MM.1S (cell line): ENCODE results near the gene OXSR1.
A peak's percentile ranks its signal among the peaks of the same experiment; 100 is the strongest.

Experiments
- DNase-seq: peaks from one replicate; pipeline ENCODE4 v3.0.0-alpha.2; 2015
- H2AFZ ChIP-seq: fragments of 300-600 bp; sonication (generic); 2 replicates; pipeline ENCODE4 v1.6.0; 2016; ENCODE audit warnings: antibody characterized with exemption, low read length
- H3F3A ChIP-seq: fragments of 300-600 bp; sonication (generic); 2 replicates; pipeline ENCODE4 v1.6.1; 2016; ENCODE audit warnings: mild to moderate bottlenecking, antibody characterized with exemption, low read length, moderate library complexity, mixed read lengths; ENCODE audit not compliant: insufficient read depth
- H3K27ac ChIP-seq: fragments of 300-600 bp; sonication (generic); 2 replicates; pipeline ENCODE4 v1.5.1; 2016; ENCODE audit warnings: mild to moderate bottlenecking, low read length
- H3K27me3 ChIP-seq: fragments of 300-600 bp; sonication (generic); replicated peaks from 2 replicates; pipeline ENCODE4 v1.6.0; 2016; ENCODE audit warnings: low read length; ENCODE audit not compliant: insufficient read depth
- H3K36me3 ChIP-seq: fragments of 300-600 bp; sonication (generic); replicated peaks from 2 replicates; pipeline ENCODE4 v1.6.1; 2016; ENCODE audit warnings: mild to moderate bottlenecking, low read length, mixed read lengths; ENCODE audit not compliant: insufficient read depth
- H3K4me1 ChIP-seq: fragments of 300-600 bp; sonication (generic); 2 replicates; pipeline ENCODE4 v1.6.1; 2016; ENCODE audit warnings: low read length, mixed read lengths
- H3K4me2 ChIP-seq: fragments of 300-600 bp; sonication (generic); 2 replicates; pipeline ENCODE4 v1.6.0; 2016; ENCODE audit warnings: low read depth, low read length
- H3K4me3 ChIP-seq: fragments of 300-600 bp; sonication (generic); 2 replicates; pipeline ENCODE4 v1.5.1; 2016; ENCODE audit warnings: low read length, mixed read lengths
- H3K79me2 ChIP-seq: fragments of 300-600 bp; sonication (generic); 2 replicates; pipeline ENCODE4 v1.6.1; 2016; ENCODE audit warnings: mixed run types, low read length, mixed read lengths
- H3K9ac ChIP-seq: fragments of 300-600 bp; sonication (generic); 2 replicates; pipeline ENCODE4 v1.6.1; 2016; ENCODE audit warnings: low read length, mixed read lengths
- H3K9me2 ChIP-seq: fragments of 300-600 bp; sonication (generic); replicated peaks from 2 replicates; pipeline ENCODE4 v1.6.1; 2016; ENCODE audit warnings: mild to moderate bottlenecking, low read length, mixed read lengths; ENCODE audit not compliant: insufficient read depth
- H3K9me3 ChIP-seq: fragments of 300-600 bp; sonication (generic); replicated peaks from 2 replicates; pipeline ENCODE4 v1.6.1; 2016; ENCODE audit warnings: mild to moderate bottlenecking, low read length, mixed read lengths; ENCODE audit not compliant: insufficient read depth
- H4K20me1 ChIP-seq: fragments of 300-600 bp; sonication (generic); 2 replicates; pipeline ENCODE4 v1.6.1; 2016; ENCODE audit warnings: mild to moderate bottlenecking, low read length, moderate library complexity, mixed read lengths; ENCODE audit not compliant: insufficient read depth
- CTCF ChIP-seq: fragments of 300-600 bp; sonication (generic); IDR thresholded peaks from 2 replicates; pipeline ENCODE4 v1.5.1; 2016; ENCODE audit warnings: antibody characterized with exemption, low read length, mixed read lengths
- EZH2 ChIP-seq: fragments of 300-600 bp; sonication (generic); optimal IDR thresholded peaks from 2 replicates; pipeline ENCODE3; 2017; ENCODE audit warnings: low read depth, mild to moderate bottlenecking, antibody characterized with exemption, low read length, mixed read lengths
- EZH2phosphoT487 ChIP-seq: fragments of 300-600 bp; sonication (generic); IDR thresholded peaks from 2 replicates; pipeline ENCODE4 v1.6.1; 2018; ENCODE audit warnings: antibody characterized with exemption, low read length

The OXSR1 gene

GRCh38 chr3:38163841-38164642 lies 1.3 kb upstream of the OXSR1 start:
- no peaks in the 10 kb centered on the region for H3K36me3 ChIP-seq
- no peak for DNase-seq
- no peaks in the 10 kb centered on the region for H4K20me1 ChIP-seq
- peak overlapping the region; percentile 51 for H2AFZ ChIP-seq
- peaks cover 35% of the 10 kb centered on the region for H3K79me2 ChIP-seq
- no peaks in the 10 kb centered on the region for H3K27me3 ChIP-seq
- peaks cover 6% of the 10 kb centered on the region for H3F3A ChIP-seq
- H3K4me2 ChIP-seq = peak overlapping the region; percentile 39
- H3K4me3 ChIP-seq = peak overlapping the region; percentile 87
- H3K9me2 ChIP-seq = no peaks in the 10 kb centered on the region
- peak overlapping the region; percentile 91 for H3K9ac ChIP-seq
- H3K27ac ChIP-seq = peak overlapping the region; percentile 91; the same call in 1 of the 2 replicates
- TF ChIP-seq EZH2 (no peak), EZH2phosphoT487 (no peak), CTCF (no peak)
- H3K9me3 ChIP-seq = no peaks in the 10 kb centered on the region
- H3K4me1 ChIP-seq = no peaks in the 10 kb centered on the region

DNA sequence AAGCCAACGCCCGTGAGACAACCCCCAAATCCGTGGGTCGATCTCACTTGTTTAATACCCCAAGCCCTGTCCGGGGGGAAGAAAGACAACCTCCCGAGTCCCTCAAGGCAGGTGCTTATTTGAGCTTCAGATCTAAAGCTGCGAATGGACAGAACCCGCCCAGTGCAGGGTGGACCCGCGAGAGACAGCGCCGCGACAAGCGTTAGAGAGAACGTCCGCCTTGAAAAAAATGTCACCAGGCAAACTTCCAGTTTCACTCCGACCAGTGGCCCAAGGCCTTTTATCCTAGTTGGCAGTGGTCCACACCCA lies 740 bp upstream of the OXSR1 start:
- H3K4me1 ChIP-seq = no peaks in the 10 kb centered on the region
- TF ChIP-seq EZH2 (no peak), EZH2phosphoT487 (no peak)
- no peaks in the 10 kb centered on the region for H4K20me1 ChIP-seq
- H3K9me3 ChIP-seq = no peaks in the 10 kb centered on the region
- peak overlapping the region; percentile 51 for H2AFZ ChIP-seq
- peaks cover 41% of the 10 kb centered on the region for H3K79me2 ChIP-seq
- H3F3A ChIP-seq = peaks cover 6% of the 10 kb centered on the region
- H3K27me3 ChIP-seq = no peaks in the 10 kb centered on the region
- H3K36me3 ChIP-seq = no peaks in the 10 kb centered on the region
- H3K27ac ChIP-seq = peak overlapping the region; percentile 91; the same call in 1 of the 2 replicates
- H3K4me3 ChIP-seq = peak overlapping the region; percentile 87
- no peaks in the 10 kb centered on the region for H3K9me2 ChIP-seq
- H3K4me2 ChIP-seq = peak overlapping the region; percentile 39
- peak overlapping the region; percentile 91 for H3K9ac ChIP-seq
- no peak for DNase-seq

DNA sequence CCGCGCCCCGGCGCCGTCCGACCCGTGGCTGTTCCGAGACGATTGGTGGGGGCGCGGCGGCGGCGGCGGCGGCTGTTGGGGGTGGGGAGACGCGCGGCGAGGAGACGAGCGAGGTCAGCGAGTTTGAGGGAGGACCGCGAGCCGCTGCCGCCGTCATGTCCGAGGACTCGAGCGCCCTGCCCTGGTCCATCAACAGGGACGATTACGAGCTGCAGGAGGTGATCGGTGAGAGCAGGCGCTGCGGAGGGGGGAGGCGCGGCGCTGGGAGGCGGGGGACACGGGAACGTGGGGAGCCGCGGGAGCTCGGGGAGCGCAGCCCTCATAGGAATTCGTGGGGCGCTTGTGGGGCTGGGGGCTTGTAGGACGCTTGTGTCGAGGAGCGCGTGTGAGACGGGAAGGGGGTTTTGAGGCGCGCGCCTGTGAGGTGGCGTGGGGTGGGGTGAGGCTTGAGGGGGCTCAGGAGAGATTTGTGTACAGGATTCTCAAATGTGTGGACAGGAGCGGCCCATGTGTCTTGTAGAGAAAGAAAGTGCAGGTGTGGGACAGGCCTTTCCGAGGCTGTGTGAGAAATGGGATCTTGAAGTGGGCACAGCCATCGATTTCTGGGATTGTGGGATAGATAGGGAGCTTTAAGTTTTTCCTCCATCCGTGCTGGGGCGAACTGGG lies 518 bp downstream of the OXSR1 start:
- H3K9me3 ChIP-seq = no peaks in the 10 kb centered on the region
- H3K9me2 ChIP-seq = no peaks in the 10 kb centered on the region
- TF ChIP-seq CTCF = no peak
- no peak for TF ChIP-seq EZH2
- TF ChIP-seq EZH2phosphoT487 = no peak
- H3K27me3 ChIP-seq = no peaks in the 10 kb centered on the region
- H2AFZ ChIP-seq = peak overlapping the region; percentile 74
- peaks cover 6% of the 10 kb centered on the region for H3F3A ChIP-seq
- no peaks in the 10 kb centered on the region for H3K36me3 ChIP-seq
- H4K20me1 ChIP-seq = no peaks in the 10 kb centered on the region
- peak overlapping the region; percentile 65 for H3K4me2 ChIP-seq
- peaks cover 53% of the 10 kb centered on the region for H3K79me2 ChIP-seq
- peak overlapping the region; percentile 91 for H3K9ac ChIP-seq
- H3K4me3 ChIP-seq = peak overlapping the region; percentile 87
- H3K27ac ChIP-seq = peak overlapping the region; percentile 91; the same call in 1 of the 2 replicates
- no peak for DNase-seq
- H3K4me1 ChIP-seq = no peaks in the 10 kb centered on the region
